Mesenchymal stem cell (in vitro differentiated cells and primary cell): ENCODE data around the gene LYRM1.
"Not testable (repeated sequence)": the region's sequence is repeated elsewhere in the genome, so short reads cannot be mapped to it uniquely, and the experiment has no call there.

ENCODE experiments used
- DNase-seq: peaks from one replicate; pipeline ENCODE4 v3.0.0-alpha.2; 2013
- H2AFZ ChIP-seq: one replicate; pipeline ENCODE4 v1.6.1; 2013; ENCODE audit warnings: low read depth, mild to moderate bottlenecking, control low read depth, inconsistent platforms, low read length, moderate library complexity
- H2AK5ac ChIP-seq: 2 replicates; pipeline ENCODE4 v1.6.1; 2013; ENCODE audit warnings: low read length, moderate library complexity, mild to moderate bottlenecking, inconsistent platforms; ENCODE audit not compliant: severe bottlenecking
- H2BK120ac ChIP-seq: one replicate; pipeline ENCODE4 v1.6.1; 2013; ENCODE audit warnings: low read depth, mild to moderate bottlenecking, inconsistent platforms, low read length, moderate library complexity
- H2BK12ac ChIP-seq, 2 experiments: one replicate each; pipeline ENCODE4 v1.6.1; 2013; ENCODE audit warnings: inconsistent platforms in 2 of 2, low read length in 2 of 2, mild to moderate bottlenecking in 2 of 2, moderate library complexity in 2 of 2, control low read depth in 1 of 2
- H2BK15ac ChIP-seq: one replicate; pipeline ENCODE4 v1.6.1; 2013; ENCODE audit warnings: mild to moderate bottlenecking, low read depth, inconsistent platforms; ENCODE audit not compliant: poor library complexity, severe bottlenecking
- H2BK5ac ChIP-seq: 2 replicates; pipeline ENCODE4 v1.6.1; 2013; ENCODE audit warnings: low read depth, mild to moderate bottlenecking, low read length, control low read depth, inconsistent platforms; ENCODE audit not compliant: poor library complexity, severe bottlenecking
- H3K14ac ChIP-seq, 2 experiments: one replicate each; pipeline ENCODE4 v1.6.1; 2013; ENCODE audit warnings: inconsistent platforms in 2 of 2, low read length in 2 of 2, control low read depth in 1 of 2, mild to moderate bottlenecking in 1 of 2, moderate library complexity in 1 of 2
- H3K18ac ChIP-seq, 2 experiments: one replicate each; pipeline ENCODE4 v1.6.1; 2013; ENCODE audit warnings: inconsistent platforms in 2 of 2, low read length in 2 of 2, control low read depth in 1 of 2, low read depth in 1 of 2, mild to moderate bottlenecking in 1 of 2
- H3K23ac ChIP-seq, 2 experiments: one replicate each; pipeline ENCODE4 v1.6.1; 2013; ENCODE audit warnings: inconsistent platforms in 2 of 2, low read length in 2 of 2, mild to moderate bottlenecking in 2 of 2, moderate library complexity in 2 of 2, control low read depth in 1 of 2
- H3K27ac ChIP-seq: 2 replicates; pipeline ENCODE4 v1.5.1; 2013; ENCODE audit warnings: mild to moderate bottlenecking, moderate library complexity, low read length, control low read depth, inconsistent platforms; ENCODE audit not compliant: poor library complexity, severe bottlenecking
- H3K27me3 ChIP-seq, 2 experiments: 2 replicates each; pipeline versions ENCODE4 v1.6.1 to v1.7.0; 2013; ENCODE audit warnings: low read length in 2 of 2, mild to moderate bottlenecking in 2 of 2, moderate library complexity in 2 of 2, control low read depth in 1 of 2, inconsistent platforms in 1 of 2; ENCODE audit not compliant: control insufficient read depth in 1 of 2, insufficient read depth in 1 of 2
- H3K36me3 ChIP-seq, 2 experiments: 2 replicates each; pipeline versions ENCODE4 v1.6.1 to v1.7.0; 2013; ENCODE audit warnings: low read length in 2 of 2, control low read depth in 1 of 2, inconsistent platforms in 1 of 2, low read depth in 1 of 2, mild to moderate bottlenecking in 1 of 2; ENCODE audit not compliant: insufficient read depth in 2 of 2, control insufficient read depth in 1 of 2
- H3K4ac ChIP-seq, 2 experiments: one replicate each; pipeline ENCODE4 v1.6.1; 2013; ENCODE audit warnings: inconsistent platforms in 2 of 2, low read length in 2 of 2, mild to moderate bottlenecking in 2 of 2, moderate library complexity in 2 of 2, control low read depth in 1 of 2, low read depth in 1 of 2
- H3K4me1 ChIP-seq: 2 replicates; pipeline ENCODE4 v1.6.1; 2013; ENCODE audit warnings: low read depth, low read length, control low read depth; ENCODE audit not compliant: control insufficient read depth, insufficient read depth
- H3K4me2 ChIP-seq: 2 replicates; pipeline ENCODE4 v1.6.1; 2013; ENCODE audit warnings: low read length, mild to moderate bottlenecking, inconsistent platforms; ENCODE audit not compliant: poor library complexity, severe bottlenecking
- H3K4me3 ChIP-seq, 2 experiments: 2 replicates each; pipeline versions ENCODE4 v1.5.1 to v1.7.0; 2013; ENCODE audit warnings: low read length in 2 of 2, mild to moderate bottlenecking in 2 of 2, control low read depth in 1 of 2, low read depth in 1 of 2; ENCODE audit not compliant: insufficient read depth in 1 of 2
- H3K79me1 ChIP-seq: replicated peaks from 2 replicates; pipeline ENCODE4 v1.6.1; 2013; ENCODE audit warnings: mild to moderate bottlenecking, control low read depth, low read length, inconsistent platforms; ENCODE audit not compliant: poor library complexity, severe bottlenecking
- H3K9ac ChIP-seq: 2 replicates; pipeline ENCODE4 v1.7.0; 2013; ENCODE audit warnings: mild to moderate bottlenecking, low read length, moderate library complexity
- H3K9me3 ChIP-seq: 2 replicates; pipeline ENCODE4 v1.7.0; 2013; ENCODE audit warnings: mild to moderate bottlenecking, low read length; ENCODE audit not compliant: control insufficient read depth
- H4K8ac ChIP-seq: one replicate; pipeline ENCODE4 v1.6.1; 2013; ENCODE audit warnings: inconsistent platforms, mild to moderate bottlenecking, low read length, moderate library complexity
- H4K91ac ChIP-seq: one replicate; pipeline ENCODE4 v1.6.1; 2013; ENCODE audit warnings: mild to moderate bottlenecking, low read length, inconsistent platforms
- WGBS: methylation state at CpG from one replicate; pipeline ENCODE4 v1.1.7; 2013; ENCODE audit warnings: mixed read lengths; 5-methylcytosine and 5-hydroxymethylcytosine counted together

The LYRM1 gene

DNA sequence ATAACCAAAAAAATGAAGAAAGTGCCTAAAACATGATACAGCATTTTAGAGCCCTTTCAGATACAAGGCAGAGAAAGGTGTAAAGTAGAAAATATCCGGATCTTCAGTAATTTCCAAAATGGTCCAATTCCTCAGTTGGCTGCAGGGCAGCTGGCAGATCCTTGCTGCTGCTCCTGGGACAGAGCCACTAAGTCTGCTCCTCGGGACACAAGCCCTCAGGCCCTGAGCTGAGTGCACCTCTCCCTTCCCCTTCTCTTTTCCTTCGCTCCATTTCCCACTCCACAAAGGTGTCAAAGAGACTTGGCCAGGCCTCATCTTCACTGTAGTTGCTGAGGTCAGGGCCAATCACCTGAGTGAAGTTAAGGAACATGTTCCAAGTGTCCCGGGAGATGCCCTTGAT lies 40.9 kb upstream of the LYRM1 start:
- Histone ChIP-seq H4K91ac (no peak overlapping the region), H3K14ac (no peak overlapping the region), H2BK5ac (no peak overlapping the region), H2BK12ac (no peak overlapping the region), H3K27me3 (no peaks in the 10 kb centered on the region), H4K8ac (no peak overlapping the region), H3K9me3 (no peaks in the 10 kb centered on the region), H3K18ac (no peak overlapping the region), H3K79me1 (peaks cover 43% of the 10 kb centered on the region), H2BK120ac (no peak overlapping the region), H3K4me2 (no peak overlapping the region), H3K27ac (no peak overlapping the region), H2AK5ac (no peak overlapping the region), H2BK15ac (no peak overlapping the region), H2AFZ (no peak overlapping the region), H3K36me3 (peaks cover 30 to 75% of the 10 kb centered on the region in 2 experiments), H3K4me1 (peaks cover 5% of the 10 kb centered on the region), H3K23ac (no peak overlapping the region), H3K4me3 (no peak overlapping the region), H3K4ac (no peak overlapping the region), H3K9ac (peak overlapping the region; percentile 30)
- DNase-seq = no peak
- WGBS = over 99% methylated on average over 4 of the region's 4 CpGs

DNA sequence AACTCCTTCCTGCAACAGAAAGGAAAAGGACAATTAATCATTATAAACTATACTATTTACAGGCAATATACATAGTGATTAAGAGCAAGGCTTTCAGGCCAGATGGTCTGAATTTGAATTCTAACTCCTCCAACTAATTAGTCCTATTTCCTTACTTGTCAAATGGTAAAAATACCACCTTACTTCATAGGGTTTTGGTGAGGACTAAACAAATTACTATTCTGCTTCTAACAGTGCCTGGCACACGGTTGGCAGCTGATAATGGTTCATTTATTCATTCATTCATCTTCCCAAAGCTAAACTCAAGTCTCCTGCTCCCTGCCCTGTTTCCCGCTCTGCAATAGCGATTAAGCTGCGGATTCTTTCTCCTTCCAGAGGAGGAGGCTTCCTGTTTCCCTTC lies 40.2 kb upstream of the LYRM1 start:
- Histone ChIP-seq H3K27me3 (no peaks in the 10 kb centered on the region), H2AK5ac (no peak overlapping the region), H3K27ac (no peak overlapping the region), H2BK12ac (no peak overlapping the region), H3K4me2 (no peak overlapping the region), H3K79me1 (peaks cover 38% of the 10 kb centered on the region), H2AFZ (no peak overlapping the region), H3K36me3 (peaks cover 26 to 69% of the 10 kb centered on the region in 2 experiments), H3K9ac (no peak overlapping the region), H3K23ac (no peak overlapping the region), H2BK120ac (no peak overlapping the region), H3K18ac (no peak overlapping the region), H3K4me3 (no peak overlapping the region), H4K8ac (no peak overlapping the region), H3K4ac (no peak overlapping the region), H2BK5ac (no peak overlapping the region), H3K4me1 (peaks cover 5% of the 10 kb centered on the region), H3K9me3 (no peaks in the 10 kb centered on the region), H3K14ac (no peak overlapping the region), H2BK15ac (no peak overlapping the region), H4K91ac (no peak overlapping the region)
- DNase-seq = no peak
- 96% methylated on average over 4 of the region's 4 CpGs for WGBS

DNA sequence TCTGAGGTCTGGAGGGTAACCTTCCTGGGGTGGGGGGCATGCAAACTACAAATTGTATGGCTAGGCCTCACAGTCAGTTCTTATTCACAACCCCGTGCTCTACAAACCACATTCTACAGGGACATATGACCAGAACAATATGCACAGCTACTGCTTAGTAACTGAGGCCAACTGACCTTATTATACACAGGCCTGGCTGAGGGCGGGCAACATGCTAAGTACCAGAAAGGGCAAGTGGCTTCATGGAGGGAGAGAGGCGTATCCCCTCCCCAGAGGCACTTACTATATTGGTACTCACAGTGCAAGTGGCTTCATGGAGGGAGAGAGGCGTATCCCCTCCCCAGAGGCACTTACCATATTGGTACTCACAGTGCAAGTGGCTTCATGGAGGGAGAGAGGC lies 39.6 kb upstream of the LYRM1 start:
- WGBS = 100% methylated on average over 2 of the region's 4 CpGs
- not testable (repeated sequence) for H2AK5ac ChIP-seq, H3K27ac ChIP-seq, H3K4me1 ChIP-seq, H3K9me3 ChIP-seq, H3K27me3 ChIP-seq, H3K4ac ChIP-seq, H4K8ac ChIP-seq, H4K91ac ChIP-seq, H3K9ac ChIP-seq, H3K4me2 ChIP-seq, H3K4me3 ChIP-seq, H2AFZ ChIP-seq, H3K18ac ChIP-seq, H3K23ac ChIP-seq, H2BK15ac ChIP-seq, H3K14ac ChIP-seq, H2BK5ac ChIP-seq, H2BK120ac ChIP-seq, DNase-seq, H2BK12ac ChIP-seq
- Histone ChIP-seq H3K36me3 (peaks cover 26 to 62% of the 10 kb centered on the region in 2 experiments), H3K79me1 (peaks cover 32% of the 10 kb centered on the region)

DNA sequence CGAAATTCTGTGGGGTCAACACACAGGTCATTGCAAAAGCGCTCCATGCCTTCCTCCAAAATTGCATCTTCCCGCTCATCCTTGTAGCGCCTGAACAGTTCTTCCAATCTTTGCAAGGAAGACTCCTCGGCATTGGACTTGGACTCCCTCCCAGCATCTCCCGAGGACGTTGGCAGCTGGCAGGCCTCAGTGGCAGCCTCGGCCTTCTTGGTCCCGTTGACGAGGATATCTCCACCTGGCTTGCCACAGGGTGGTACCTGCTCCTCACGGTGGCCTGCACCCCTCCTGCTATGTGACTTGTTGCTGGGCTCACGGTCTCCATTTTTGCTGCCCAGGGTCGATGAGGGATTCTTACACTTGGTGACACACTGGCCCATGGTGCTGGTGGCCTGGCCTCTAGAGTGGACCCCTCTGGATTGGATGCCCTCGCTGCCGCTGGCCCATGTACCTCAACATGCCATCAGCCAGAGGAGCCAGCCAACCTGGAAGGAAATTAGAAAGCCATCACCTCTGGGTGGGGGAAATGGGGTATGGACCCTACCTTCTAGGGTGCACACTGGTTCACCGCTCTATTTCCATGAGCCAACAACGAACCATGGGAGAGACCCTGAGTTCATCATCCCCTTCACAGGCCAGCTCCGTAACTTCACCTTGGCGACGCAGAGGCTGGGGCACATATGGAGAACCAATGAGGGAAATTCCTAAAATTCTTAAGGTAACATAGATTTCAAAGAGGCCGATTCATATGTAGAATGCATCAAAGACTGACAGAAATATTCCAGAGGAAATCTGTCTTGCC lies 38.2 kb upstream of the LYRM1 start:
- Histone ChIP-seq H3K18ac (no peak overlapping the region), H3K9me3 (no peaks in the 10 kb centered on the region), H2BK15ac (no peak overlapping the region), H2BK5ac (no peak overlapping the region), H3K79me1 (peaks cover 31% of the 10 kb centered on the region), H3K4me1 (peaks cover 15% of the 10 kb centered on the region), H3K23ac (peak overlapping the region in 1 of 2 experiments; percentile 23), H3K14ac (no peak overlapping the region), H2AK5ac (peak overlapping the region; percentile 26), H2AFZ (no peak overlapping the region), H3K27me3 (no peaks in the 10 kb centered on the region), H4K91ac (no peak overlapping the region), H3K27ac (no peak overlapping the region), H2BK120ac (no peak overlapping the region), H2BK12ac (no peak overlapping the region), H3K36me3 (peaks cover 30 to 49% of the 10 kb centered on the region in 2 experiments), H3K4me3 (no peak overlapping the region), H3K4me2 (no peak overlapping the region), H4K8ac (no peak overlapping the region), H3K9ac (no peak overlapping the region), H3K4ac (no peak overlapping the region)
- DNase-seq = no peak
- 98% methylated on average over 21 of the region's 21 CpGs for WGBS
